GM19099 (cell line): Measurements from ENCODE around the gene TPRA1.

ENCODE experiments used
- POLR2A ChIP-seq: IDR thresholded peaks from 3 replicates; pipeline ENCODE4 v1.6.1; 2011; ENCODE audit warnings: low read depth; ENCODE audit not compliant: insufficient read length; ENCODE audit errors: extremely low read depth

TPRA1 gene

DNA sequence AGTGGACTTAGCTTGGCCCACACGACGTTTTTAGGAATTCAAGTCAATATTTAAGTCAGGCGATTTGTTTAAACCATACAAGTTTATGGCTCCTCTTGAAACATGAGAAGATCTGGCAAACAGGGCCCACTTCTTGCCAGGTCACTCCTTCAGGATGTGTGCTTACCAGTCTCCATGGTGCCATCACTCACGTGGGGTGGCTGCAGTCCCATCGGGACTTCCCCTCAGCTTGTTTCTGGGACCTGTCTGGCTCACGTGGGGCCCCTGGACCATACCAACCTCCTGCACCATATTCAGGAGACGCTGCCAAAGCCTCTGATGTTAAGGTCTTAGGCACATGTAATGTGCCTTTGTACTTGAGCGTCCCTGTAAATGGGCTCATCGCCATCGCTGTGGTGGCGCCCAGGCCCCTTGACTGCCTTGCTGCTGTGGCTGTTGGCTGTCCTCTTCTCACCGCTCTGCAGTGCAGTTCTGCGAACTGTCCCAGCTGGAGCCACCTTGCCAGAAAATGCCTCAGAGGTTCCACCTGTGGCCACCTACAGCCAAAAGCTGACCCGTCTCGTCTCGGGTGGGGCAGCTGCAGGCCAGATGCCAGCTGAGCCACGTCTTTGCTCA, 16.6 kb upstream of the TPRA1 start:
- no peak for TF ChIP-seq POLR2A

DNA sequence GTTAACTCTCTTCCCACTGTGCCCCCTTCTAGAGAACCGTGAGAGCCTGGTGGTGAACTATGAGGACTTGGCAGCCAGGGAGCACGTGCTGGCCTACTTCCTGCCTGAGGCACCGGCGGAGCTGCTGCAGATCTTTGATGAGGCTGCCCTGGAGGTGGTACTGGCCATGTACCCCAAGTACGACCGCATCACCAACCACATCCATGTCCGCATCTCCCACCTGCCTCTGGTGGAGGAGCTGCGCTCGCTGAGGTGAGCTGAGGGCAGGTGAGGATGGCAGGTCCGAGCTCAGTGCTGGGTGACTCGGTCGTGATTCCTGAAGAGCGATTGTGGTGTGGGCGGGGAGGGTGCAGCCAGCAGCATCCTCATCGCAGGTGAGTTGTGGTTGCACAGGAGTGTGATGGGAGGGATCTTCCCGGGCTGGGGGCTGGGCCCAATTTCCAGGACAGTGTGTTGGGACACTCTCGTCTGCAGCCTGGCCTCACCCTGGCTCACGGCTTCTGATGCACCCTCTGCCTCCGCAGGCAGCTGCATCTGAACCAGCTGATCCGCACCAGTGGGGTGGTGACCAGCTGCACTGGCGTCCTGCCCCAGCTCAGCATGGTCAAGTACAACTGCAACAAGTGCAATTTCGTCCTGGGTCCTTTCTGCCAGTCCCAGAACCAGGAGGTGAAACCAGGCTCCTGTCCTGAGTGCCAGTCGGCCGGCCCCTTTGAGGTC, 15.7 kb upstream of the TPRA1 start:
- TF ChIP-seq POLR2A, result no peak

DNA sequence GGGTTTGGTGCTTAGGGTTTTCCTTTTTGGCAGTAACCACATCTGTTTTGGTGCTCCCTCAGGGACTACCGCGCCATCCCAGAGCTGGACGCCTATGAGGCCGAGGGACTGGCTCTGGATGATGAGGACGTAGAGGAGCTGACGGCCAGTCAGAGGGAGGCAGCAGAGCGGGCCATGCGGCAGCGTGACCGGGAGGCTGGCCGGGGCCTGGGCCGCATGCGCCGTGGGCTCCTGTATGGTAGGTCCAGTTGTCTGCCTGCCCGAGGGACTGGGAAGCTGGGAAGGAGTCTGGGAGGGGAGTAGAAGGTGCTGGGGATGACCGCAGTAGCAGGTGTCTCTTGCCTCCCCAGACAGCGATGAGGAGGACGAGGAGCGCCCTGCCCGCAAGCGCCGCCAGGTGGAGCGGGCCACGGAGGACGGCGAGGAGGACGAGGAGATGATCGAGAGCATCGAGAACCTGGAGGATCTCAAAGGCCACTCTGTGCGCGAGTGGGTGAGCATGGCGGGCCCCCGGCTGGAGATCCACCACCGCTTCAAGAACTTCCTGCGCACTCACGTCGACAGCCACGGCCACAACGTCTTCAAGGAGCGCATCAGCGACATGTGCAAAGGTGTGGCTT, 14.1 kb upstream of the TPRA1 start:
- TF ChIP-seq POLR2A, result no peak

DNA sequence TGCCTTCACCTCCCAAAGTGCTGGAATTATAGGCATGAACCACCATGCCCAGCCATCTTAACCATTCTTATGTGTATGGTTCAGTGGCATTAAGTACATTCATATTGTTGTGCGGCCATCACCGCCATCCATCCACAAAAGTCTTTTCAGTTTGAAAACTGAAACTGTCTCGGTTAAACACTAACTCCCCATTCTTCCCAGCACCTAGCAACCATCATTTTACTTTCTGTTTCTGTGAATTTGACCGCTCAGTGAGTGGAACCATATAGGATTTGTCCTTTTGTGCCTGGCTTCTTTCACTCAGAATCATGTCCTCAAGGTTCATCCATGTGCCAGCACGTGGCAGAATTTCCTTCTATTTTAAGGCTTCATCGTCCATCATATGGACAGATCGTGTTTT, 13.5 kb upstream of the TPRA1 start:
- TF ChIP-seq POLR2A, result no peak

DNA sequence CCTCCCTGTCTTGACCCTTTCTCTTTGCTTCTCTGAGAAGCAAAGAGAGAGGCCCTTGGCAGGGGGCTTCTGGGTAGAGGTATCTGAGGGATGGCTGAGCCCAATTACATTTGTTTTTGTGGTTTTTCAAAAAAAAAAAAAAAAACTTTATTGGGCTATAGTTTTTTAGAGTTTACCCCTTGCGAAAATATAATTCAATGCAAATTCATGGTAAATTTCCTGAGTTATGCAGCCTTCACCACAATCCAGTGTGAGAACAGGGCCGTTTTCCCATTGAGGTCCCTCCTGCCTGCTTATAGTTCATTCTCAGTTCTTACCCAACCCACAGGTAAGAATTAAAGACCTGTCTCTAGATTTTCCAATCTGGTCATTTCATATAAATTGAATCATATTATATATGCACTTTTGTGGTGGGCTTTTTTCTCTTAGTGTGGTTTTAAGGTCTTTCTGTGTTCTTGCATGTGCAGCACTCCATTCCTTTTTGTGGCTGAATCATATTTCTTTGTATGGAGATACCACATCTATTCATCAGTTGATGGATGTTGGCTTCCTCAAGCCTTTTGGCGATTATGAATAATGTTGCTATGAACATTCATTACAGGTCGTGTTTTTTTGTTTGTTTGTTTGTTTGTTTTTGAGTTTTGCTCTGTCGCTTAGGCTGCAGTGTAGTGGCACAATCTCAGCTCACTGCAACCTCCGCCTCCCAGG, 10.4 kb upstream of the TPRA1 start:
- TF ChIP-seq POLR2A, result no peak

DNA sequence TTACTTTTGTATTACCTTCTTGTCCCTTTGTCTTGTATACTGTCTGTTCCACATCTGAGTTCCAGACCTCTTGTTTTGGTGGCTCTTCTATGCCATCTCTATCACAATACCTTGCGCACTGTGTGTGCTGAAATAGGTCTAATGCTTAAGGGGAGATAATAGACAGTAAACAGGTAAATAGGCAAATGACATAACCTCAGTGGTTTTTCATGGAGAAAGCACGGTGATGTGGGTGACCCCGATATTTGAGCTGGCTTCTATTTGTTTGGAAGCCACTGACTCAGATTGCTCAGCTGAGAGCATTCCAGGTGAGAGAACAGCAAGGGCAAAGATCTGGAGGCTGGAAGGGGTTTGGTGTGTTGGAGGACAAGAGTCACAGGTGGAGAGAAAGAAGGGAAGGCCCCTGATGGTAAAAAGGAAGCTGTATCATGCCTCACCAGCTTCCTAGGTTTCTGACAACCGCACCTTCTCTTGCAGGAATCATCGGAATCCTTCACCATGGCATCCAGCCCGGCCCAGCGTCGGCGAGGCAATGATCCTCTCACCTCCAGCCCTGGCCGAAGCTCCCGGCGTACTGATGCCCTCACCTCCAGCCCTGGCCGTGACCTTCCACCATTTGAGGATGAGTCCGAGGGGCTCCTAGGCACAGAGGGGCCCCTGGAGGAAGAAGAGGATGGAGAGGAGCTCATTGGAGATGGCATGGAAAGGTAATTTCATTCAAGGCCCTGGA, 8.5 kb upstream of the TPRA1 start:
- TF ChIP-seq POLR2A, result no peak

DNA sequence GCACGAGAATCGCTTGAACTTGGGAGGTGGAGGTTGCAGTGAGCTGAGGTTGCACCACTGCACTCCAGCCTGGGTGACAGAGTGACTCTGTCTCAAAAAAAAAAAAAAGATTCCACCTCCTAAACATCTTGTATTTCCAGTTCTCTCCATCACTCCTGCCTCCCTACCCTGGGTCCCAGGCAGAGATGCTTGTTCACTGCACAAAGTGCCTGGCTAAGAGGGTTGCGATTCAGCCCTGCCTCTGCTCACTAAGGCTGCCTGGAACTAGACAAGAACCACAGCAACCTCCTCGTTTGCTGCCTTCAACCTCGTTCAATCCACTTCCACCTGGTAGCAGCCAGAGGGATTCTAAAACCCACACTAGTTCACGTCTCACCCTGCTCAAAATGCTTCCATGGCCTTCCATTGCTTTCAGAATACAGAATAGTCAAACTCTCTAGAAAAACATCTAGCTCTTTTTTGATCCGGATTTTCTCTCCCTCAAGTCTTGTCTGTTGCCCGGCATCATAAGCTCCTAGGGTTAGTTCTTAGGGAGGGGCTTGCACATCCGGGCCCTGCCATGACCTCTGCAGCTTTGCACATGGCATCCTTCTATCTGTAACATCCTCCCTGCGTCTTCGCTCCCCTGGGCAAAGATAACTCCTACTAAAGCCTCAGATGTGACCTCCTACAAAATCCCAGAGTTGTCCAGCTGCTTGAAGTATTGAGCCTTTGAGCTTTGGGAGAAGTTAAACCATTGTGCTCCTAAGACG, 6.7 kb upstream of the TPRA1 start:
- no peak for TF ChIP-seq POLR2A

DNA sequence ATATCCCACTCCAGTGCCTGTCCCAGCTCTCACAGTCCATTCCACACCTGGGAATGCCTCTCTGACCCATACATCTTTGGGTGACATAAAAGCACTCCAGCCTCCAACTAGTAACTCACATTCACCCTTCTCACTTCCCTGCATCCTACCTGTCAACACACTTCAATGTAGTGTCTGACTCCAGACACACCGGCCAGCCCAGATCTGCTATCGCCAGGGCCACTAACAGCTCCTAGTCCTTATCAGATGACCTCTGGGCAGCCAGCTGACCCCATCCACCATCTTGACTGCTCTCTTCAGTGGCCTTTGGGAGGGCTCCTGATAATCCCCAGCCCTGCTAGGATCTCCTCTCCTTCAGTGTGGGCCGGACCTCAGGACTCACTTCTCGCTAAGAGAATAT, 4.8 kb upstream of the TPRA1 start:
- TF ChIP-seq POLR2A, result no peak

DNA sequence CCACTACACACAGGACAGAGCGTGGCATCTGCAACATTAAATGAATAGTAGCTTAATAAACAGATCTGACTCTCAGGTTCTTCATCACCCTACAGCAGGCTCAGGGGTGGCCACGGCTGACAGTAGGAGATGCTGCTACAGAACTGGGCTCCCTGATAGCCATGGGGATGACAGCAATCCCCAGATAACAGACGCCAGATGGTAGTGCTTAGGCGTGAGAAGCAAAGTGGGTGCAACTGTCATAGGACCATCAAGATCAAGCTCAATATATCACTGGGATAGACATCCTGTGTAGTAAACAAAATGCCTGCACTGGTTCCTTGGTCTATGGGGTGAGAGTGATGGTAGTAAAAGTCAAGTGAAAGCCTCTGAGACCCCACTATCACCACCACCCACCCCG, 2.6 kb upstream of the TPRA1 start:
- TF ChIP-seq POLR2A, result no peak

DNA sequence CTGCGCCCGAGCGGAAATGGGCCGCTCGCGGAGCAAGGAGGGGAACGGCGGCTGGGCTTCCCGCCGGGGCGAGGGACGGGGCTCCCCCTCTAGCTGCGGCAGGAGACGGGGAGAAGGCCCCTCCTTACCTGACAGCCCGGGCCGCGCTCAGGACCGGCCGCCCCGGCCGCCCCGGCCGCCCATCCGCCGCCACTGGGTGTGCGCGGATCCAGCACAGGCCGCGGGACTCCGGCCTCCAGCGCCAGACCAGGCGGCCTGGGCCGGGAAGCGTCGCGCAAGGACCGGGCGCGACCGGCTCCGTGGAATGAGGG, 296 bp downstream of the TPRA1 start:
- no peak for TF ChIP-seq POLR2A

DNA sequence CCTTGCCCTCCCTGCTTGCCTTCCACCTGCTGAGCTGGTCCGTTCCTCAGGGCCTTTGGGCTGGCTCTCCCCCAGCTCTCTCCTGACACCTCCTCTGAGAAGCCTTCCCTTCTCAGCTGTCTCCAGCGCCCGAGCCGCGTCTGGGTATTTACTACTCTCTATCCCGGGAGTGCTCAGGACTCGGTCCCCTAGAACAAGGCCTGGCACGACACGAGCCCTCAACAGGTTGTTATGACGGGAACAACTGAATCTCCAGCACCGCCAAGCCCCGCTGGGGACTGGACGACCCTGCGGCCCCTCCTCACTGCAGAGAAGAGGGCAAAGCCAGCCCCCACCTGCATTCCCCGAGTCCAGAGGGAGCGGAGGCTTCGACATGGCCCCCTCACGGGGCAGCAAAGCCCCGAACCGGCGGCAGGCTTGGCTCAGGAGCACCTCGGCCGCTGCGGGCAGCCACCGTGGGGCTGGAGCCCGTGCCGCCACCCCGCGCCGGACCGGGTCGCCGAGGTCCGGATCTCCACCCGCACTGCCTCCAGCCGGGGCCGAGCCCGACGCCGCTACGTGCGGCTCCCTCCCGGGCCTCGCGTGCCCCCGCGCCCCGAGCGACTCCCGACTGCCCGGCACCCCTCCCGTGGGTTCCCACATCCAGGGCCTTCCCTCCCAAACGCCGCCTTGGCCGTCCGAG, 792 bp downstream of the TPRA1 start:
- no peak for TF ChIP-seq POLR2A

DNA sequence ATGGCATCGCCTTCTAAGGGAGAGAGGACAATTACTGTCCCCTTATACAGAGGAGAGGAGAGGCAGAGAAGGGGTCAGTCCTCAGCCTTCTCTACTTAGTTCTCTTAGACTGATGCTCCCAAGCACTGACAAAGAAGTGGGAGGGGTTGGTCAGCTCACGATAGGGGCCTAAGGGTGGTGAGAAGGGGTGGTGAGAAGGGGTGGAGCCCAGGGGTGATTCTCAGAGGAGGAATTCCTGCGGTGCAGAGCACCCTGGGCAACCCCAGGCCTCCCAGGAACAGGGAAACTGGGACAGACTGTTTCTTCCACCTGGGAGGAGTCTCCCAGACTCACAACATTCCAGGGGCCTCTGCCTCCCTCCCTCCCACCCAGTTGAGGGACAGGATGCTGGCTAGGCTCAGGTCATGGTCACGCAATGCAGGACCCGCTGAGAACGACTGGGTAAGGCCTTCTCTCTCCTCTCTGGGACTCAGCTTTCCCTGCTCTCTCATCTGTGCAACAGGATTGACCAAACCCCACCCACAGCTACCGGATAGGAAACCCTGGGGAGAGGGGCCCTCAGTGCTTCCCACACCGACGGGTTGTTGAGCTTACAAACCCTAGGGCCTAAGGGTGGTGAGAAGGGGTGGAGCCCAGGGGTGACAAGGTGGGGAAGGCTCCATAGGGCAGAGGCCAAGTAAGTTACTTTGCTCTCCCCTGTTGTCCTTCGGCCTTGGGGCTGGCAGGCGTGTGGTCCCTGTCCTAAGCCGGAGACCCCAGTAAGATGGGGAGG, 1.5 kb downstream of the TPRA1 start:
- TF ChIP-seq POLR2A, result no peak

DNA sequence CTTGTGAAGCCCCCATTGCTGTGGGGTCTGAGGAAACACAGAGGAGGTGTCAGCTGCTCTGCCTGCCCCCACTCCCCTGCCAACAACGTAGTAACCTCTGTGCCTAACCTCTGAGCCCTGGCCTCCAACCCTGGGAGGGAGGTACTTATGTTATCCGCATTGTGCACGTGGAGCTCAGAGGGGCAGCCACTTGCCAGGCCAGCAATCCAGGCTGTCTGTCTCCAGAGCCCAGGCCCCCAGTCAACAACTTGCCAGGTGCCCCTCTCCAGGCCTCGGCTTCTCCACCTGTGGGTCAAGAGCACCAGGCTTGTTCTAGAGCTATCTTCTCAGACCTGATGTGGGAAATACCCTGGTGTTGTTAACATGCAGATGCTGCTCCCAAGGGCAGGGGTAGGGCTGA, 2.7 kb downstream of the TPRA1 start:
- no peak for TF ChIP-seq POLR2A
